Ovary (tissue), 9 donors: ENCODE data around the gene FOXP1. TPM values are rescaled to one million over a fixed set of nuclear protein-coding genes. Genes with fewer than 3 reads are reported as not detected.

Experiments used
- DNase-seq, 5 donors: peaks; one replicate each; pipeline ENCODE4 v3.0.0-alpha.2; 2019 to 2020
- H3K27ac ChIP-seq, 2 donors: fragments of 200-600 bp; one replicate each; pipeline versions ENCODE4 v1.5.1 to v1.8.0; 2019 to 2022
- H3K27me3 ChIP-seq: fragments of 200-600 bp; one replicate; pipeline ENCODE4 v1.8.0; 2022
- H3K36me3 ChIP-seq: fragments of 200-600 bp; sonication (generic); one replicate; pipeline ENCODE4 v1.5.1; 2019
- H3K4me1 ChIP-seq: one replicate; pipeline ENCODE4 v1.8.1; 2013; ENCODE audit warnings: mild to moderate bottlenecking, moderate library complexity; ENCODE audit not compliant: insufficient read depth
- H3K4me3 ChIP-seq: fragments of 200-600 bp; sonication (generic); one replicate; pipeline ENCODE4 v1.5.1; 2017
- H3K9me3 ChIP-seq, 2 donors: fragments of 200-600 bp in 1 of 2; sonication (generic) in 1 of 2; one replicate each; pipeline versions ENCODE4 v1.5.1 to v1.8.1; 2013 to 2019; ENCODE audit warnings: mild to moderate bottlenecking in 1 of 2, moderate library complexity in 1 of 2
- EP300 ChIP-seq: sonication (generic); formaldehyde crosslinking; IDR thresholded peaks from one replicate; pipeline ENCODE4 v1.6.1; 2017; ENCODE audit warnings: antibody characterized with exemption
- POLR2A ChIP-seq: fragments of 450-650 bp; IDR thresholded peaks from one replicate; pipeline ENCODE4 v1.6.1; 2017; ENCODE audit warnings: antibody characterized with exemption, mild to moderate bottlenecking, moderate library complexity
- WGBS, 3 donors: extraction: QIAGEN DNeasy Blood & Tissue Kit in 1 of 3; methylation state at CpG; one replicate each; pipeline versions ENCODE4 v1.1.5 to v1.1.7; 2013 to 2017; 5-methylcytosine and 5-hydroxymethylcytosine counted together
- intact Hi-C, 4 donors: fragments of 100-400 bp; cut with DNase I; formaldehyde crosslinking; loops; one replicate each; pipeline versions ENCODE4 v1.11.0 to v1.15.1; 2022 to 2023
- polyA plus RNA-seq, 2 donors: library from polyadenylated mRNA; stranded (reverse); fragments of 200-250 nt in 1 of 2; fragments of 350-450 nt in 1 of 2; fragmentation: Illumina TruSeq in 1 of 2; extraction: RNeasy Lipid Tissue Mini Kit (QIAGEN cat#74804) in 1 of 2; gene quantifications; one replicate each; pipeline ENCODE4 v1.2.3, GENCODE V29; 2013 to 2014
- total RNA-seq, 7 donors: library from RNA; depleted of rRNA in 2 of 7; stranded (reverse); fragments of >200 nt in 2 of 7; fragmentation: NEBNext Ultra II Directional in 3 of 7; extraction: Animal tissue kit (Norgen Biotek cat#: 25700) in 3 of 7; gene quantifications; one replicate each; pipeline versions ENCODE4 v1.1.0 to v1.2.4, GENCODE V29; 2016 to 2023
- TF ChIP-seq, protein P1 (sequence below), 3 donors: fragments of 450-650 bp in 2 of 3; fragments of 200-600 bp in 1 of 3; IDR thresholded peaks; one replicate each; pipeline versions ENCODE4 v1.5.1 to v1.8.0; 2016 to 2022; ENCODE audit warnings: antibody characterized with exemption in 3 of 3, mild to moderate bottlenecking in 1 of 3
- donor health status: DM: no; HTN: no; CAD: no; lungs with moderate emphysema.
- donor health status: DM: no; HTN: no; CAD: no.
- donor health status: Bipolar disorder and iron deficiency.
- donor health status: DM: yes; HTN: yes; CAD: no.
- donor health status: DM: no; HTN: no; CAD: no.
- donor health status: DM: yes; HTN: yes; CAD: no.

Gene FOXP1
- total and polyA plus RNA-seq, 9 donors = 31.7 to 126 (median 114) TPM

- no peak for DNase-seq
- no peaks in the 10 kb centered on the region for H3K36me3 ChIP-seq
- peaks cover 1% of the 10 kb centered on the region for H3K4me1 ChIP-seq
- intact Hi-C loops = no loop called here
- 93 to 98% (median 96%) methylated on average over 5 of the region's 5 CpGs for WGBS, 3 donors
- H3K27ac ChIP-seq = no peak overlapping the region
- H3K27me3 ChIP-seq = no peaks in the 10 kb centered on the region
- no peak for TF ChIP-seq POLR2A
- TF ChIP-seq, protein P1, sequence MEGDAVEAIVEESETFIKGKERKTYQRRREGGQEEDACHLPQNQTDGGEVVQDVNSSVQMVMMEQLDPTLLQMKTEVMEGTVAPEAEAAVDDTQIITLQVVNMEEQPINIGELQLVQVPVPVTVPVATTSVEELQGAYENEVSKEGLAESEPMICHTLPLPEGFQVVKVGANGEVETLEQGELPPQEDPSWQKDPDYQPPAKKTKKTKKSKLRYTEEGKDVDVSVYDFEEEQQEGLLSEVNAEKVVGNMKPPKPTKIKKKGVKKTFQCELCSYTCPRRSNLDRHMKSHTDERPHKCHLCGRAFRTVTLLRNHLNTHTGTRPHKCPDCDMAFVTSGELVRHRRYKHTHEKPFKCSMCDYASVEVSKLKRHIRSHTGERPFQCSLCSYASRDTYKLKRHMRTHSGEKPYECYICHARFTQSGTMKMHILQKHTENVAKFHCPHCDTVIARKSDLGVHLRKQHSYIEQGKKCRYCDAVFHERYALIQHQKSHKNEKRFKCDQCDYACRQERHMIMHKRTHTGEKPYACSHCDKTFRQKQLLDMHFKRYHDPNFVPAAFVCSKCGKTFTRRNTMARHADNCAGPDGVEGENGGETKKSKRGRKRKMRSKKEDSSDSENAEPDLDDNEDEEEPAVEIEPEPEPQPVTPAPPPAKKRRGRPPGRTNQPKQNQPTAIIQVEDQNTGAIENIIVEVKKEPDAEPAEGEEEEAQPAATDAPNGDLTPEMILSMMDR (IDR thresholded peaks at IDR 0.05) = no peak
- no peak for TF ChIP-seq EP300
- H3K9me3 ChIP-seq = no peaks in the 10 kb centered on the region
- H3K4me3 ChIP-seq = no peak overlapping the region
Measured at GRCh38 chr3:71194785-71195184, 388.7 kb downstream of the FOXP1 start.

- Histone ChIP-seq H3K36me3 (no peaks in the 10 kb centered on the region), H3K4me3 (no peak overlapping the region), H3K27ac (no peak overlapping the region), H3K4me1 (peaks cover 1% of the 10 kb centered on the region), H3K9me3 (no peaks in the 10 kb centered on the region), H3K27me3 (no peaks in the 10 kb centered on the region)
- intact Hi-C loops = no loop called here
- no peak for DNase-seq
- WGBS, 3 donors = 67 to 68% (median 68%) methylated on average over 4 of the region's 4 CpGs
- TF ChIP-seq, protein P1 (IDR thresholded peaks at IDR 0.05) = no peak
- TF ChIP-seq EP300 = no peak
- no peak for TF ChIP-seq POLR2A
Measured at GRCh38 chr3:71191031-71191482, 392.5 kb downstream of the FOXP1 start.

- 97 to 100% (median 100%) methylated on average over 1 of the region's 1 CpG for WGBS, 3 donors
- Histone ChIP-seq H3K27me3 (no peaks in the 10 kb centered on the region), H3K36me3 (no peaks in the 10 kb centered on the region), H3K9me3 (no peaks in the 10 kb centered on the region), H3K27ac (no peak overlapping the region), H3K4me3 (no peak overlapping the region), H3K4me1 (no peaks in the 10 kb centered on the region)
- DNase-seq = no peak
- intact Hi-C loops = no loop called here
- TF ChIP-seq POLR2A (no peak), EP300 (no peak)
- TF ChIP-seq, protein P1 (IDR thresholded peaks at IDR 0.05) = no peak
Measured at GRCh38 chr3:71189480-71189879, 394.0 kb downstream of the FOXP1 start.

- intact Hi-C loops = no loop called here
Measured at GRCh38 chr3:71187715-71188114, 395.8 kb downstream of the FOXP1 start.

More at GRCh38 chr3:71187715-71188114, 395.8 kb downstream of the FOXP1 start:
- TF ChIP-seq, protein P1 (IDR thresholded peaks at IDR 0.05) = no peak
- TF ChIP-seq POLR2A (no peak), EP300 (no peak)
- Histone ChIP-seq H3K27me3 (no peaks in the 10 kb centered on the region), H3K4me3 (no peak overlapping the region), H3K4me1 (no peaks in the 10 kb centered on the region), H3K27ac (no peak overlapping the region), H3K36me3 (no peaks in the 10 kb centered on the region), H3K9me3 (no peaks in the 10 kb centered on the region)
- 96 to 100% (median 97%) methylated on average over 1 of the region's 1 CpG for WGBS, 3 donors
- DNase-seq = no peak
